PC-9 (cell line): Measurements from ENCODE around the gene PDZK1IP1. TPM values are rescaled to one million over a fixed set of nuclear protein-coding genes. Genes with fewer than 3 reads are reported as not detected.

Experiments used
- BruUV-seq: library from RNA; stranded (reverse); fragments of 400-500 nt; replicated peaks from 2 replicates; lab custom pipeline; 2021; lab: Mats Ljungman, UMichigan
- CTCF ChIA-PET: fragments of 300-600 bp; sonication (Branson Sonifier 250); formaldehyde crosslinking; loops from one replicate; lab custom pipeline; 2022; ENCODE audit warnings: antibody characterized with exemption; lab: Charles Lee
- POLR2A ChIA-PET: fragments of 300-600 bp; sonication (Branson Sonifier 250); formaldehyde crosslinking; loops from one replicate; lab custom pipeline; 2022; ENCODE audit warnings: antibody characterized with exemption; ENCODE audit not compliant: unreplicated experiment; lab: Charles Lee
- DNase-seq, 2 experiments: peaks; one replicate each; pipeline versions ENCODE4 v3.0.0 to v3.0.0-alpha.2; 2015 to 2022; ENCODE audit warnings: mixed read lengths in 1 of 2
- H2AFZ ChIP-seq: fragments of 200-600 bp; sonication (generic); 2 replicates; pipeline ENCODE4 v1.8.1; 2017; ENCODE audit warnings: antibody characterized with exemption
- H3F3A ChIP-seq: fragments of 200-600 bp; sonication (generic); 2 replicates; pipeline ENCODE4 v1.8.1; 2017; ENCODE audit warnings: antibody characterized with exemption, mild to moderate bottlenecking, low read depth; ENCODE audit not compliant: insufficient read depth
- H3K27ac ChIP-seq: fragments of 200-600 bp; sonication (generic); 2 replicates; pipeline ENCODE4 v1.6.1; 2016; ENCODE audit warnings: mixed run types
- H3K27me3 ChIP-seq: fragments of 200-600 bp; sonication (generic); 2 replicates; pipeline ENCODE4 v1.6.1; 2016; ENCODE audit warnings: low read depth, mixed run types; ENCODE audit not compliant: insufficient read depth
- H3K36me3 ChIP-seq: fragments of 200-600 bp; sonication (generic); 2 replicates; pipeline ENCODE4 v1.6.1; 2016; ENCODE audit warnings: low read depth, mixed run types
- H3K4me1 ChIP-seq: fragments of 200-600 bp; sonication (generic); replicated peaks from 2 replicates; pipeline ENCODE4 v1.6.1; 2016; ENCODE audit warnings: mixed run types; ENCODE audit not compliant: insufficient read depth
- H3K4me2 ChIP-seq: fragments of 200-600 bp; sonication (generic); 2 replicates; pipeline ENCODE4 v1.6.1; 2017; ENCODE audit warnings: mixed run types
- H3K4me3 ChIP-seq: fragments of 200-600 bp; sonication (generic); 2 replicates; pipeline ENCODE4 v1.6.1; 2016; ENCODE audit warnings: mixed run types
- H3K79me2 ChIP-seq: fragments of 200-600 bp; sonication (generic); 2 replicates; pipeline ENCODE4 v1.6.1; 2017; ENCODE audit warnings: low read depth, mixed run types
- H3K9me2 ChIP-seq: fragments of 200-600 bp; sonication (generic); 2 replicates; pipeline ENCODE4 v1.8.1; 2017; ENCODE audit warnings: mild to moderate bottlenecking; ENCODE audit not compliant: insufficient read depth
- H3K9me3 ChIP-seq: fragments of 200-600 bp; sonication (generic); 2 replicates; pipeline ENCODE4 v1.8.1; 2016; ENCODE audit warnings: low read depth; ENCODE audit not compliant: insufficient read depth
- H4K20me1 ChIP-seq: fragments of 200-600 bp; sonication (generic); 2 replicates; pipeline ENCODE4 v1.8.1; 2017; ENCODE audit not compliant: insufficient read depth
- CTCF ChIP-seq: fragments of 200-600 bp; sonication (generic); conservative IDR thresholded peaks from 2 replicates; pipeline ENCODE4 v1.6.1; 2017; ENCODE audit warnings: mixed run types, antibody characterized with exemption, mild to moderate bottlenecking, moderate library complexity
- EZH2 ChIP-seq: fragments of 200-600 bp; sonication (generic); IDR thresholded peaks from 2 replicates; pipeline ENCODE4 v1.8.0; 2017; ENCODE audit warnings: antibody characterized with exemption, low read depth
- intact Hi-C: fragments of 100-400 bp; cut with micrococcal nuclease; formaldehyde crosslinking; loops from one replicate; pipeline ENCODE4 v1.10.0; 2022; ENCODE audit not compliant: unreplicated experiment
- total RNA-seq: library from RNA; stranded (reverse); gene quantifications from 2 replicates; pipeline ENCODE4 v1.2.3, GENCODE V29; 2021

The PDZK1IP1 gene
- total RNA-seq, 1 experiment from 2014 or later, result 6.2 TPM

- H3K36me3 ChIP-seq, result no peaks in the 10 kb centered on the region
- POLR2A ChIA-PET, result no interaction called here
- peaks cover 55% of the 10 kb centered on the region for H3K27me3 ChIP-seq
These were observed 35.0 kb upstream of the PDZK1IP1 start for GRCh38 chr1:47224676-47225399.

GRCh38 chr1:47223921-47224675, 34.3 kb upstream of the PDZK1IP1 start:
- CTCF ChIA-PET, result no interaction called here
- Histone ChIP-seq H3K4me1 (no peaks in the 10 kb centered on the region), H3K79me2 (no peaks in the 10 kb centered on the region), H3K4me3 (no peak overlapping the region), H4K20me1 (no peaks in the 10 kb centered on the region), H3K9me2 (no peaks in the 10 kb centered on the region), H3K27ac (no peak overlapping the region), H3F3A (no peaks in the 10 kb centered on the region), H3K9me3 (no peaks in the 10 kb centered on the region), H3K36me3 (no peaks in the 10 kb centered on the region), H3K27me3 (peaks cover 47% of the 10 kb centered on the region), H3K4me2 (no peak overlapping the region), H2AFZ (no peak overlapping the region)
- BruUV-seq, result no TSS peak
- TF ChIP-seq EZH2, result no peak
- intact Hi-C loops, result no loop called here
- POLR2A ChIA-PET, result no interaction called here
- DNase-seq, result no peak

More at GRCh38 chr1:47224676-47225399, 35.0 kb upstream of the PDZK1IP1 start:
- Histone ChIP-seq H2AFZ (no peak overlapping the region), H3K79me2 (no peaks in the 10 kb centered on the region), H4K20me1 (no peaks in the 10 kb centered on the region), H3K4me3 (no peak overlapping the region), H3K27ac (no peak overlapping the region), H3K4me2 (no peak overlapping the region), H3F3A (no peaks in the 10 kb centered on the region), H3K4me1 (no peaks in the 10 kb centered on the region), H3K9me3 (no peaks in the 10 kb centered on the region), H3K9me2 (no peaks in the 10 kb centered on the region)
- CTCF ChIA-PET, result no interaction called here
- no peak for DNase-seq
- intact Hi-C loops, result no loop called here
- no peak for TF ChIP-seq EZH2
- no peak for TF ChIP-seq CTCF
- no TSS peak for BruUV-seq

DNA sequence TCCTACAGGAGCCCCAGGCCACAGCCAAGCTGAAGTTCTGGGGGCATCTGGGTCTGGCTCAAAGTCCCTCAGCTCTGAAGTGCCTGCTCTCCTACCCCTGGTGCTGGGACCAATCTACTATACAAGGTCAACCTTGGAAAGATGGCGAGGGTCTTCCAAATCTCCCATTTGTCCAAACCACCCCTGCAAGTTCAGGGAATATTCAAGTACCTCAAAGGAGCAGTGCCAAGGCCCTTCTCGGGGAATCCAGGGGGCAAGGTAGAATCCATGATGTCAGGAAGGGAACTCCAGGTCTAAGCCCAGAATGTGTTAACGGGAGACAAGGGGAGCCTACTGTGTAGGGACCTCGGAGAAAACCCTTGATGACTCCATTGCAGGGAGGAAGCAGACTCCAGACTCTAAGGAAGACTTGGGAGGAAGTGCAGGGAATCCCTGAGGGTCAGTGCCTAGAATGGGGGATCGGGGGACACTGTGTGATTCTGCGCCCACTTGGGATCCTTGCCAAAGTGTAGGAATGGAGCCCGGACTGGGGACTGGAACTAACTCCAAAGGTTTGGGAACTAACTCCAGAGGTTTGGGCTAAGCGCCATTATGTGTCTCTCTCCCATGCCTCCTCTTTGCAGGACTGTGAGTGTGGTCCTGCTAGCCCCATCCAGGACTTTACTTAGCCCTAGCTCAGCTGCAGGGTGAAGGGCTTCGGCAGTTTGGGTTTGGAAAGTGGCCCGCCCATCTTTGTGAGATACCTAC, 33.5 kb upstream of the PDZK1IP1 start:
- intact Hi-C loops, result no loop called here
- no TSS peak for BruUV-seq

More for the DNA sequence above, 33.5 kb upstream of the PDZK1IP1 start:
- no peak overlapping the region for H2AFZ ChIP-seq
- H3K79me2 ChIP-seq, result no peaks in the 10 kb centered on the region
- peaks cover 43% of the 10 kb centered on the region for H3K27me3 ChIP-seq
- no peak overlapping the region for H3K4me3 ChIP-seq
- ChIA-PET POLR2A (no interaction called here), CTCF (no interaction called here)
- no peaks in the 10 kb centered on the region for H3F3A ChIP-seq
- TF ChIP-seq CTCF, result no peak
- TF ChIP-seq EZH2, result no peak
- no peaks in the 10 kb centered on the region for H3K9me3 ChIP-seq
- H3K4me2 ChIP-seq, result no peak overlapping the region
- H3K36me3 ChIP-seq, result no peaks in the 10 kb centered on the region
- no peaks in the 10 kb centered on the region for H3K4me1 ChIP-seq
- H4K20me1 ChIP-seq, result no peaks in the 10 kb centered on the region
- DNase-seq, result no peak
- no peak overlapping the region for H3K27ac ChIP-seq
- H3K9me2 ChIP-seq, result no peaks in the 10 kb centered on the region
